ENCODE results near the gene FAM234B.

Gene FAM234B

DNA sequence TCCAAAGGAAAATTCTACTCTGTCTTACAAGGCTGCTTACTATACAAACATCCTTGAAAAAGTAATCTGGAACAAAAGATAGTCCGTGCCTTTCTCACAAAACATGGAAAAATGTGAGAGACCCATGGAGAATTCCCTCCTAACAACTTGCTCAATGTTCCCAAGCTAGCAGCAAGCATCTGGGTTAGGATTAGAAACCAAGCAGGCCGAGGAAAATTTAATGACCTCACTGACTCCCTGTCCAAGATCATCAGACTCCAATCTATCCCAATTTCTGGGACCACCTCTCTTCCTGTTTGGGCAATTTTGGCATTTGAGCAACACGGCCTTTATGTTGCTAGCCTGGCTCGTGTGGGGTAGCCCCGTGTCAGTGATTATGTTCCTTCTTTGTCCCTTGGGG lies 77.4 kb downstream of the FAM234B start:
- DNase-seq = no peak

- DNase-seq = no peak
Observed at GRCh38 chr12:13124656-13125505, 80.7 kb downstream of the FAM234B start.

DNA sequence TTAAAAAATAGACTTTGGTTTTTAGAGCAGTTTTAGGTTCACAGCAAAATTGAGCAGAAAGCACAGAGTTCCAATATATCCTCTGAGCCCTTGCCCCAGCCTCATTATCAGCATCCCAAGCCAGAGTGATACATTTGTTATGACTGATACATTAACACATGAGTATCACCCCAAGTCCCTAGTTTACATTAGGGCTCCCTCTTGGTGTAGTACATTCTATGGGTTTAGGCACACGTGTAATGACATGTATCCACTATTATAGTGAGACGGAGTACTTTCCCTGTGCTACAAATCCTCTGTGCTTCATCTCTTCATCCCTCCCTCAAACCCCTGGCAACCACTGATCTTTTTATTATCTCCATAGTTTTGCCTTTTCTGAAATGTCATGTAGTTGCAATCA lies 81.8 kb downstream of the FAM234B start:
- no peak for DNase-seq

GRCh38 chr12:13126494-13126893 lies 82.3 kb downstream of the FAM234B start:
- no peak for DNase-seq

DNA sequence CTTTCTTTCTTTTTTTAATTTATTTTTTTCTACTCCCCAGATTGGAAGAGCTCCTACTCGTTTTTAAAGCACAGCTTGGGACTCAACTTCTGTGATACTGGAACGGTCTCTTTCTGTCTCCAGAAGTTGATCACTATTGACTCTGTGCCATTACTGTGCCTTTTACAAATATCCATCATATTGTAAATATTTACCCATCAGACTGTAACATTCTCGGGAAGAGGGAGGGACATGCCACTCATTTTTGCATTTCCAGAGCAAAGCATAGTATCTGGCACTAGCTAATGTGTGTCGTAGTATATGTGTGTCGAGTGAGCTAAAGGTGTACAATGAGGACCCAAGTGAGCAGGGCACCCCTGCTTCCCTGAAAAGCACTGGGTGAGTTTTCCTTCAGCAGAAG lies 83.3 kb downstream of the FAM234B start:
- DNase-seq = no peak

GRCh38 chr12:13128291-13128965 lies 84.2 kb downstream of the FAM234B start:
- no peak for DNase-seq

DNA sequence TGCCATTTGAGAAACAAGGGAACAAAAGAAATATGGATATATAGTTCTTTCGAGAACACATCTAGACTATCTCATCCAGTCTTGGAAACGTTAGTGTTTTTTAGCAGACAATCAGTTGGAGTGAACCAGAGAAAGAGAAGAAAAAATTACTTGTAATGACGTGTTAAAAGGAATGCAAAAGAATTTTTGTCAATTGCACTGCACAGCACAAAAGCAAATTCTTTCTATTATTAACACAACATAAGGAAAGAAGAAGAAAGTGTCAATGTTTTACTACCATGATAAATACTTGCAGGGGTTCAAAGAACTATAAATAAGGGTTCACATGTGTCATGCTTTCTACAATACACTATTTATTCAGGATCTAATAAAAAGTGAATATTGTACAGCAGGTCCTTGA lies 86.8 kb downstream of the FAM234B start:
- no peak for DNase-seq
